Neutrophil (primary cell): ENCODE measurements around the gene CALHM1.

ENCODE experiments used
- H3K27ac ChIP-seq: fragments of 200-600 bp; sonication (generic); 2 replicates; pipeline ENCODE4 v1.5.1; 2016; ENCODE audit warnings: mild to moderate bottlenecking, moderate library complexity
- H3K27me3 ChIP-seq: fragments of 200-600 bp; sonication (generic); 2 replicates; pipeline ENCODE4 v1.6.0; 2016; ENCODE audit warnings: mild to moderate bottlenecking
- H3K36me3 ChIP-seq: fragments of 200-600 bp; sonication (generic); 2 replicates; pipeline ENCODE4 v1.5.1; 2017
- H3K4me1 ChIP-seq, 2 experiments: fragments of 200-600 bp in 1 of 2; sonication (generic) in 1 of 2; 1 replicate in 1 of 2; 2 replicates in 1 of 2; pipeline versions ENCODE4 v1.5.1 to v1.6.1; 2013 to 2016; ENCODE audit warnings: low read depth in 1 of 2, low read length in 1 of 2, mild to moderate bottlenecking in 1 of 2, moderate library complexity in 1 of 2; ENCODE audit not compliant: control insufficient read depth in 1 of 2, insufficient read depth in 1 of 2
- H3K4me3 ChIP-seq, 2 experiments: fragments of 200-600 bp in 1 of 2; sonication (generic) in 1 of 2; 1 replicate in 1 of 2; 2 replicates in 1 of 2; pipeline ENCODE4 v1.5.1; 2013 to 2016; ENCODE audit warnings: low read depth in 1 of 2, low read length in 1 of 2, mild to moderate bottlenecking in 1 of 2, moderate library complexity in 1 of 2
- H3K9me3 ChIP-seq: fragments of 200-600 bp; sonication (generic); 2 replicates; pipeline ENCODE4 v1.5.1; 2016
- CTCF ChIP-seq: fragments of 200-600 bp; sonication (generic); IDR thresholded peaks from 2 replicates; pipeline ENCODE4 v1.5.1; 2016; ENCODE audit warnings: antibody characterized with exemption

Gene CALHM1

GRCh38 chr10:103431902-103432301 lies 26.8 kb downstream of the CALHM1 start:
- Histone ChIP-seq H3K36me3 (peaks cover 5% of the 10 kb centered on the region), H3K9me3 (no peaks in the 10 kb centered on the region), H3K4me1 (peaks cover 19 to 32% of the 10 kb centered on the region in 2 experiments), H3K27me3 (no peaks in the 10 kb centered on the region), H3K27ac (no peak overlapping the region), H3K4me3 (no peak overlapping the region)
- no peak for TF ChIP-seq CTCF

GRCh38 chr10:103429647-103430046 lies 29.1 kb downstream of the CALHM1 start:
- TF ChIP-seq CTCF, result no peak
- H3K4me1 ChIP-seq, result peaks cover 18 to 31% of the 10 kb centered on the region in 2 experiments
- H3K9me3 ChIP-seq, result no peaks in the 10 kb centered on the region
- no peaks in the 10 kb centered on the region for H3K27me3 ChIP-seq
- H3K27ac ChIP-seq, result no peak overlapping the region
- H3K36me3 ChIP-seq, result peaks cover 11% of the 10 kb centered on the region
- H3K4me3 ChIP-seq, result no peak overlapping the region

GRCh38 chr10:103428989-103429643 lies 29.6 kb downstream of the CALHM1 start:
- H3K4me1 ChIP-seq, result peaks cover 13 to 26% of the 10 kb centered on the region in 2 experiments
- no peaks in the 10 kb centered on the region for H3K9me3 ChIP-seq
- no peaks in the 10 kb centered on the region for H3K27me3 ChIP-seq
- peaks cover 16% of the 10 kb centered on the region for H3K36me3 ChIP-seq
- no peak overlapping the region for H3K4me3 ChIP-seq
- no peak overlapping the region for H3K27ac ChIP-seq
- no peak for TF ChIP-seq CTCF

DNA sequence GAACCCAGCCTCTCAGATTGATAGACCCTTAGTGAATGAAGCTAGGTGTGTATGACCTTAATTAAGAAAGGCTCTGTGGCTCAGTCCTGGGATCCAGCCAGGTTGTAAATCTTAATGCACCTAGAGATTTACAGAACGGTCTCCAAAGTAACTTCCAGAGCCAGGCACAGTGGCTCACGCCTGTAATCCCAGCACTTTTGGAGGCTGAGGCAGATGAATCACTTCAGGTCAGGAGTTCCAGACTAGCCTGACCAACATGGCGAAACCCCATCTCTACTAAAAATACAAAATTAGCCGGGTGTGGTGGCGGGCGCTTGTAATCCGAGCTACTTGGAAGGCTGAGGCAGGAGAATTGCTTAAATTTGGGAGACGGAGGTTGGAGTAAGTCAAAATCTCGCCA lies 30.8 kb downstream of the CALHM1 start:
- TF ChIP-seq CTCF, result no peak
- Histone ChIP-seq H3K27me3 (no peaks in the 10 kb centered on the region), H3K9me3 (no peaks in the 10 kb centered on the region), H3K36me3 (peaks cover 29% of the 10 kb centered on the region), H3K4me1 (peaks cover 6 to 18% of the 10 kb centered on the region in 2 experiments), H3K27ac (no peak overlapping the region), H3K4me3 (no peak overlapping the region)

DNA sequence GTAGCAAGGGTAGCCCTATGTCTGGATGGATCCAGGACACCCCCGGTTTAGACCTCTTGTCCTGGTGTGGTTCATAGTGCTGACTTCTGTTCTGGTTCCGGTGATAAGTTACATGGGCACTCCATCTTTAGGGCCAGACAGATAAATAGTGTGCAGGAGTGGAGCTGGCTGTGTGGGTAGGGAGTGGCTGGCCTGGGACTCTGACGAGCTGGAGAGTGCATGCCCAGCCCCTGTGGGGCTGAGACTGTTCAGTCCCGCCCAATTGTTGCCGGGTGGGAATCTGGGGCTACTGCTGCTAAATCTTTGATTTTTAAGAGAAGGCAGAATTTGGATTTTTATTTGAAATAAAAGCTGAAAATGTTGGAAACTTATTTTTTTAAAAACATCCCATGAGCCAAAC lies 35.0 kb downstream of the CALHM1 start:
- no peak for TF ChIP-seq CTCF
- Histone ChIP-seq H3K4me1 (peaks cover 0 to 3% of the 10 kb centered on the region in 2 experiments), H3K36me3 (peaks cover 62% of the 10 kb centered on the region), H3K27ac (no peak overlapping the region), H3K9me3 (no peaks in the 10 kb centered on the region), H3K27me3 (no peaks in the 10 kb centered on the region), H3K4me3 (no peak overlapping the region)
